K562 (cell line): ENCODE results near the gene TEX9. TPM values are rescaled to one million over a fixed set of nuclear protein-coding genes. Genes with fewer than 3 reads are reported as not detected.

Source experiments
- ATAC-seq: fragments of 200-7000 bp; cut with Tn5 transposase; 3 replicates; pipeline ENCODE4 v1.9.1; 2020; ENCODE audit warnings: moderate library complexity
- BruUV-seq: library from RNA; stranded (reverse); fragments of 400-500 nt; replicated peaks from 2 replicates; lab custom pipeline; 2021; lab: Mats Ljungman, UMichigan
- CTCF ChIA-PET: fragments of 300-600 bp; formaldehyde crosslinking; extraction: SDS; loops from one replicate; lab custom pipeline; 2021; ENCODE audit warnings: low intra/inter-chr PET ratio; lab: Yijun Ruan, JAX
- POLR2A ChIA-PET: fragments of 300-600, 350-650 bp; sonication (Branson Sonifier 250); formaldehyde crosslinking; extraction: SDS; loops from one replicate; lab custom pipeline; 2021; ENCODE audit warnings: antibody characterized with exemption, inconsistent platforms; lab: Yijun Ruan, JAX
- DNase-seq, 4 experiments: peaks; one replicate each; pipeline versions ENCODE4 v3.0.0 to v3.0.0-alpha.2; 2011 to 2018; ENCODE audit warnings: low spot score in 3 of 4, mixed read lengths in 3 of 4; ENCODE audit errors: extremely low read depth in 1 of 4
- FAIRE-seq: peaks from 2 replicates; lab custom pipeline; 2011; peaks lifted over from hg19 to GRCh38; lab: Jason Lieb, UNC
- H2AFZ ChIP-seq: 2 replicates; pipeline ENCODE4 v1.6.0; 2011; ENCODE audit warnings: low read depth, low read length, control low read depth, inconsistent platforms
- H3K27ac ChIP-seq: fragments of 200-600 bp; 3 replicates; pipeline ENCODE4 v1.8.0; 2011; ENCODE audit warnings: low read depth, mild to moderate bottlenecking, control low read depth, inconsistent platforms, low read length, moderate library complexity, mixed read lengths; ENCODE audit errors: extremely low read depth
- H3K27me3 ChIP-seq, 2 experiments: fragments of 300-600 bp in 1 of 2; 2 replicates in 1 of 2; 3 replicates in 1 of 2; pipeline versions ENCODE4 v1.6.0 to v1.8.0; 2011; ENCODE audit warnings: inconsistent platforms in 2 of 2, low read length in 2 of 2, mild to moderate bottlenecking in 1 of 2, mixed read lengths in 1 of 2, moderate library complexity in 1 of 2; ENCODE audit not compliant: control insufficient read depth in 2 of 2, insufficient read depth in 2 of 2
- H3K36me3 ChIP-seq: fragments of 300-600 bp; 3 replicates; pipeline ENCODE4 v1.8.0; 2011; ENCODE audit warnings: mild to moderate bottlenecking, low read length, inconsistent platforms; ENCODE audit not compliant: control insufficient read depth, insufficient read depth
- H3K4me1 ChIP-seq, 2 experiments: fragments of 200-600 bp in 1 of 2; replicated peaks in 1 of 2; 2 replicates in 1 of 2; 3 replicates in 1 of 2; pipeline versions ENCODE4 v1.5.1 to v1.8.0; 2011; ENCODE audit warnings: inconsistent platforms in 2 of 2, low read length in 2 of 2, mild to moderate bottlenecking in 1 of 2, mixed read lengths in 1 of 2, moderate library complexity in 1 of 2; ENCODE audit not compliant: control insufficient read depth in 2 of 2, insufficient read depth in 2 of 2
- H3K4me2 ChIP-seq: 2 replicates; pipeline ENCODE4 v1.6.1; 2011; ENCODE audit warnings: low read length, control low read depth, inconsistent platforms, mixed read lengths; ENCODE audit not compliant: insufficient read depth
- H3K4me3 ChIP-seq: fragments of 200-600 bp; sonication (generic), shearing (Covaris generic); 2 replicates; pipeline ENCODE4 v1.5.1; 2016; ENCODE audit warnings: control low read depth, inconsistent platforms
- H3K79me2 ChIP-seq: fragments of 200-600 bp; 3 replicates; pipeline ENCODE4 v1.8.0; 2011; ENCODE audit warnings: low read length, inconsistent platforms; ENCODE audit not compliant: control insufficient read depth, insufficient read depth
- H3K9ac ChIP-seq, 2 experiments: 2 replicates each; pipeline versions ENCODE4 v1.6.0 to v1.6.1; 2011; ENCODE audit warnings: low read depth in 2 of 2, low read length in 2 of 2, control low read depth in 1 of 2, inconsistent platforms in 1 of 2, mild to moderate bottlenecking in 1 of 2, mixed read lengths in 1 of 2; ENCODE audit not compliant: insufficient read depth in 1 of 2
- H3K9me1 ChIP-seq: one replicate; pipeline ENCODE4 v1.6.0; 2011; ENCODE audit warnings: inconsistent platforms, mild to moderate bottlenecking, low read length, moderate library complexity; ENCODE audit not compliant: control insufficient read depth, insufficient read depth
- H3K9me3 ChIP-seq: replicated peaks from 2 replicates; pipeline ENCODE4 v1.5.1; 2011; ENCODE audit warnings: low read depth, low read length, inconsistent platforms; ENCODE audit not compliant: control insufficient read depth, insufficient read depth
- H4K20me1 ChIP-seq: replicated peaks from 2 replicates; pipeline ENCODE4 v1.6.1; 2011; ENCODE audit warnings: low read length, inconsistent platforms, mixed read lengths; ENCODE audit not compliant: control insufficient read depth, insufficient read depth
- ELF1 ChIP-seq: fragments of 200-800 bp; sonication (Bioruptor generic); IDR thresholded peaks from 2 replicates; pipeline ENCODE4 v1.6.1; 2016; ENCODE audit warnings: missing genetic modification characterization, missing compliant biosample characterization
- ELF2 ChIP-seq: fragments of 250-450 bp; sonication (Bioruptor Pico); IDR thresholded peaks from 2 replicates; pipeline ENCODE4 v1.5.0; 2021; ENCODE audit warnings: mild to moderate bottlenecking
- HCFC1 ChIP-seq: IDR thresholded peaks from 2 replicates; pipeline ENCODE4 v1.6.1; 2012; ENCODE audit warnings: low read depth, low read length, improper control_type of control experiment
- RBM17 ChIP-seq: fragments of 200-400 bp; formaldehyde crosslinking; IDR thresholded peaks from 2 replicates; pipeline ENCODE4 v1.6.1; 2017; ENCODE audit warnings: low read depth, mild to moderate bottlenecking, low read length, borderline replicate concordance
- SREBF1 ChIP-seq: fragments of 150-350 bp; IDR thresholded peaks from 2 replicates; pipeline ENCODE4 v1.6.1; 2014; ENCODE audit warnings: antibody characterized with exemption, low read depth, low read length, borderline replicate concordance
- STAG1 ChIP-seq: sonication (generic); formaldehyde crosslinking; IDR thresholded peaks from 2 replicates; pipeline ENCODE4 v1.5.0; 2020; ENCODE audit warnings: missing genetic modification reagents, borderline replicate concordance
- TAF7 ChIP-seq: fragments of 450-650 bp; IDR thresholded peaks from 2 replicates; pipeline ENCODE4 v1.6.1; 2016; ENCODE audit warnings: missing genetic modification characterization, missing compliant biosample characterization
- TEAD2 ChIP-seq: fragments of 450-650 bp; IDR thresholded peaks from 2 replicates; pipeline ENCODE4 v1.6.1; 2016; ENCODE audit warnings: missing genetic modification characterization, control low read depth, missing compliant biosample characterization
- THRAP3 ChIP-seq: fragments of 450-650 bp; IDR thresholded peaks from 2 replicates; pipeline ENCODE4 v1.6.1; 2016; ENCODE audit warnings: mild to moderate bottlenecking, inconsistent platforms, borderline replicate concordance
- ZKSCAN3 ChIP-seq: fragments of 250-450 bp; sonication (Bioruptor Pico); IDR thresholded peaks from 2 replicates; pipeline ENCODE4 v1.4.0; 2020
- ZNF121 ChIP-seq: sonication (generic); formaldehyde crosslinking; conservative IDR thresholded peaks from 2 replicates; pipeline ENCODE4 v1.8.0; 2022; ENCODE audit warnings: missing genetic modification reagents
- ZNF174 ChIP-seq: fragments of 250-450 bp; sonication (Bioruptor Pico); IDR thresholded peaks from 2 replicates; pipeline ENCODE4 v1.4.0; 2020; ENCODE audit warnings: mild to moderate bottlenecking
- ZNF384 ChIP-seq: IDR thresholded peaks from 2 replicates; pipeline ENCODE4 v1.6.1; 2012; ENCODE audit warnings: low read depth, low read length, improper control_type of control experiment
- ZNF778 ChIP-seq: fragments of 450-650 bp; formaldehyde crosslinking; IDR thresholded peaks from 2 replicates; pipeline ENCODE4 v1.4.0; 2020; ENCODE audit warnings: mild to moderate bottlenecking, moderate library complexity
- WGBS: fragments of 100-300 bp; shearing (Covaris generic); methylation state at CpG from one replicate; pipeline ENCODE4 v1.1.6; 2016; ENCODE audit warnings: low coverage, mixed read lengths; ENCODE audit not compliant: insufficient coverage; ENCODE audit errors: missing lambda C conversion rate; 5-methylcytosine and 5-hydroxymethylcytosine counted together
- in situ Hi-C: fragments of 300-500 bp; cut with MboI; formaldehyde crosslinking; loops from 4 replicates; pipeline ENCODE4 v1.15.0; 2018; ENCODE audit warnings: inconsistent platforms, mixed read lengths
- intact Hi-C: fragments of 100-400 bp; cut with micrococcal nuclease; formaldehyde crosslinking; loops from 2 replicates; pipeline ENCODE4 v1.14.2; 2022
- polyA plus RNA-seq, 8 experiments: library from polyadenylated mRNA; depleted of rRNA in 4 of 8; stranded (reverse) in 5 of 8; unstranded in 3 of 8; fragments of >200 nt; fragmentation: Nextera tagmentation in 2 of 8; fragmentation: Illumina TruSeq in 1 of 8; extraction: Ambion mirVana in 2 of 8; extraction: Trizol in 1 of 8; gene quantifications; 2 replicates each; pipeline versions ENCODE4 v1.2.1 to v1.2.3, GENCODE V29; 2011 to 2014; ENCODE audit warnings: inconsistent platforms in 1 of 8, missing spikeins in 1 of 8
- total RNA-seq, 7 experiments: library from RNA; depleted of rRNA in 6 of 7; stranded (reverse); fragments of >200 nt in 6 of 7; fragmentation: Illumina TruSeq in 2 of 7; extraction: Trizol in 2 of 7; gene quantifications; 2 replicates each; pipeline versions ENCODE4 v1.2.1 to v1.2.3, GENCODE V29; 2011 to 2021; ENCODE audit warnings: low replicate concordance in 1 of 7
- TF ChIP-seq, protein P1 (sequence below): sonication (generic); formaldehyde crosslinking; IDR thresholded peaks from 2 replicates; pipeline ENCODE4 v1.8.0; 2022; ENCODE audit warnings: missing genetic modification reagents, mild to moderate bottlenecking, borderline replicate concordance
- TF ChIP-seq, protein P2 (sequence below): fragments of 450-650 bp; IDR thresholded peaks from 2 replicates; pipeline ENCODE4 v1.6.1; 2017; ENCODE audit warnings: antibody characterized with exemption, mild to moderate bottlenecking

Gene TEX9
- total and polyA plus RNA-seq, 9 of the 15 experiments (the other 6 are each of a cell fraction or from before 2014, with no cell fraction given): 0.93 to 3.6 (median 2.4) TPM

GRCh38 chr15:56369234-56369633 is 4.0 kb downstream of the TEX9 start:
- TF ChIP-seq SREBF1: no peak
- no peak for TF ChIP-seq STAG1 (CRISPR knock-in tag)
- no peak for TF ChIP-seq ZNF121 (CRISPR knock-in tag)
- no peak for TF ChIP-seq ZNF174 (CRISPR knock-in tag)
- TF ChIP-seq ELF2 (CRISPR knock-in tag): no peak
- no peak for TF ChIP-seq HCFC1
- TF ChIP-seq, protein P1, sequence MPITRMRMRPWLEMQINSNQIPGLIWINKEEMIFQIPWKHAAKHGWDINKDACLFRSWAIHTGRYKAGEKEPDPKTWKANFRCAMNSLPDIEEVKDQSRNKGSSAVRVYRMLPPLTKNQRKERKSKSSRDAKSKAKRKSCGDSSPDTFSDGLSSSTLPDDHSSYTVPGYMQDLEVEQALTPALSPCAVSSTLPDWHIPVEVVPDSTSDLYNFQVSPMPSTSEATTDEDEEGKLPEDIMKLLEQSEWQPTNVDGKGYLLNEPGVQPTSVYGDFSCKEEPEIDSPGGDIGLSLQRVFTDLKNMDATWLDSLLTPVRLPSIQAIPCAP: no peak
- TF ChIP-seq THRAP3: no peak
- TF ChIP-seq ELF1: no peak
- TF ChIP-seq RBM17: no peak
- TF ChIP-seq, protein P2, sequence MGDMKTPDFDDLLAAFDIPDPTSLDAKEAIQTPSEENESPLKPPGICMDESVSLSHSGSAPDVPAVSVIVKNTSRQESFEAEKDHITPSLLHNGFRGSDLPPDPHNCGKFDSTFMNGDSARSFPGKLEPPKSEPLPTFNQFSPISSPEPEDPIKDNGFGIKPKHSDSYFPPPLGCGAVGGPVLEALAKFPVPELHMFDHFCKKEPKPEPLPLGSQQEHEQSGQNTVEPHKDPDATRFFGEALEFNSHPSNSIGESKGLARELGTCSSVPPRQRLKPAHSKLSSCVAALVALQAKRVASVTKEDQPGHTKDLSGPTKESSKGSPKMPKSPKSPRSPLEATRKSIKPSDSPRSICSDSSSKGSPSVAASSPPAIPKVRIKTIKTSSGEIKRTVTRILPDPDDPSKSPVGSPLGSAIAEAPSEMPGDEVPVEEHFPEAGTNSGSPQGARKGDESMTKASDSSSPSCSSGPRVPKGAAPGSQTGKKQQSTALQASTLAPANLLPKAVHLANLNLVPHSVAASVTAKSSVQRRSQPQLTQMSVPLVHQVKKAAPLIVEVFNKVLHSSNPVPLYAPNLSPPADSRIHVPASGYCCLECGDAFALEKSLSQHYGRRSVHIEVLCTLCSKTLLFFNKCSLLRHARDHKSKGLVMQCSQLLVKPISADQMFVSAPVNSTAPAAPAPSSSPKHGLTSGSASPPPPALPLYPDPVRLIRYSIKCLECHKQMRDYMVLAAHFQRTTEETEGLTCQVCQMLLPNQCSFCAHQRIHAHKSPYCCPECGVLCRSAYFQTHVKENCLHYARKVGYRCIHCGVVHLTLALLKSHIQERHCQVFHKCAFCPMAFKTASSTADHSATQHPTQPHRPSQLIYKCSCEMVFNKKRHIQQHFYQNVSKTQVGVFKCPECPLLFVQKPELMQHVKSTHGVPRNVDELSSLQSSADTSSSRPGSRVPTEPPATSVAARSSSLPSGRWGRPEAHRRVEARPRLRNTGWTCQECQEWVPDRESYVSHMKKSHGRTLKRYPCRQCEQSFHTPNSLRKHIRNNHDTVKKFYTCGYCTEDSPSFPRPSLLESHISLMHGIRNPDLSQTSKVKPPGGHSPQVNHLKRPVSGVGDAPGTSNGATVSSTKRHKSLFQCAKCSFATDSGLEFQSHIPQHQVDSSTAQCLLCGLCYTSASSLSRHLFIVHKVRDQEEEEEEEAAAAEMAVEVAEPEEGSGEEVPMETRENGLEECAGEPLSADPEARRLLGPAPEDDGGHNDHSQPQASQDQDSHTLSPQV: no peak
- TF ChIP-seq ZNF778 (CRISPR knock-in tag): no peak
- TF ChIP-seq ZNF384: no peak
- no peak for TF ChIP-seq TAF7
- TF ChIP-seq TEAD2 (tag): no peak
- no peak for TF ChIP-seq ZKSCAN3
- TF ChIP-seq, all 486 proteins: peak for 0
- Histone ChIP-seq H2AFZ (no peak overlapping the region), H3K27ac (no peak overlapping the region), H3K9me3 (no peaks in the 10 kb centered on the region), H3K4me2 (no peak overlapping the region), H3K4me1 (peaks cover 4% of the 10 kb centered on the region in 2 experiments; a peak in 2 of 5 replicates), H3K4me3 (no peak overlapping the region), H3K36me3 (no peaks in the 10 kb centered on the region), H3K9ac (no peak overlapping the region), H4K20me1 (no peaks in the 10 kb centered on the region), H3K9me1 (no peaks in the 10 kb centered on the region), H3K79me2 (no peaks in the 10 kb centered on the region), H3K27me3 (no peaks in the 10 kb centered on the region)
- ATAC-seq (no peak), DNase-seq (no peak), FAIRE-seq (no peak)
- no TSS peak for BruUV-seq
- intact Hi-C loops: no loop called here
- WGBS: 36% methylated on average over 4 of the region's 4 CpGs
- in situ Hi-C loops: no loop called here
- CTCF ChIA-PET: no interaction called here
- POLR2A ChIA-PET: interaction anchor here (0.5 to 0.9 kb wide), 2 partner anchors 47 to 533 kb away, joined by 3 read pairs; no protein-coding TSS in a partner anchor
